GM12878 (cell line): ENCODE data around the gene ZNF827. TPM values are rescaled to one million over a fixed set of nuclear protein-coding genes. Genes with fewer than 3 reads are reported as not detected.

Source experiments
- ATAC-seq: fragments of 200-7000 bp; cut with Tn5 transposase; 3 replicates; pipeline ENCODE4 v1.9.1; 2020; ENCODE audit warnings: mild to moderate bottlenecking, moderate library complexity
- BruUV-seq: library from RNA; stranded (reverse); fragments of 400-500 nt; replicated peaks from 2 replicates; lab custom pipeline; 2021; lab: Mats Ljungman, UMichigan
- CTCF ChIA-PET: fragments of 300-600 bp; sonication (Branson Sonifier 250); formaldehyde crosslinking; extraction: SDS; loops from one replicate; lab custom pipeline; 2021; ENCODE audit warnings: inconsistent platforms; lab: Yijun Ruan, JAX
- POLR2A ChIA-PET: fragments of 350-600 bp; formaldehyde crosslinking; extraction: SDS; loops from one replicate; lab custom pipeline; 2021; ENCODE audit warnings: inconsistent platforms; lab: Charles Lee
- RAD21 ChIA-PET: fragments of 300-600 bp; sonication (Branson Sonifier 250); formaldehyde crosslinking; loops from one replicate; lab custom pipeline; 2023; ENCODE audit warnings: antibody characterized with exemption; ENCODE audit not compliant: unreplicated experiment; lab: Charles Lee
- SMC1A ChIA-PET: fragments of 300-600 bp; sonication (Branson Sonifier 250); formaldehyde crosslinking; loops from one replicate; lab custom pipeline; 2023; ENCODE audit not compliant: unreplicated experiment, uncharacterized antibody; lab: Charles Lee
- DNase-seq: peaks from one replicate; pipeline ENCODE4 v3.0.0-alpha.2; 2011; ENCODE audit warnings: low read depth, low spot score
- FAIRE-seq: peaks from 3 replicates; lab custom pipeline; 2011; peaks lifted over from hg19 to GRCh38; lab: Jason Lieb, UNC
- H2AFZ ChIP-seq: 2 replicates; pipeline ENCODE4 v1.6.0; 2011; ENCODE audit warnings: low read depth, low read length, control low read depth; ENCODE audit not compliant: control insufficient read depth
- H3K27ac ChIP-seq: 2 replicates; pipeline ENCODE4 v1.5.1; 2011; ENCODE audit warnings: control low read depth; ENCODE audit not compliant: control insufficient read depth, insufficient read depth
- H3K27me3 ChIP-seq, 2 experiments: replicated peaks in 1 of 2; 2 replicates each; pipeline versions ENCODE4 v1.6.0 to v1.6.1; 2011; ENCODE audit warnings: low read length in 1 of 2; ENCODE audit not compliant: control insufficient read depth in 2 of 2, insufficient read depth in 2 of 2
- H3K36me3 ChIP-seq, 2 experiments: 2 replicates each; pipeline ENCODE4 v1.5.1; 2011; ENCODE audit warnings: low read length in 1 of 2; ENCODE audit not compliant: control insufficient read depth in 2 of 2, insufficient read depth in 2 of 2
- H3K4me1 ChIP-seq: 2 replicates; pipeline ENCODE4 v1.6.1; 2011; ENCODE audit warnings: mild to moderate bottlenecking, low read length, moderate library complexity, mixed read lengths; ENCODE audit not compliant: control insufficient read depth, insufficient read depth
- H3K4me2 ChIP-seq: 2 replicates; pipeline ENCODE4 v1.6.0; 2011; ENCODE audit warnings: control low read depth; ENCODE audit not compliant: control insufficient read depth, insufficient read depth
- H3K4me3 ChIP-seq: fragments of 200-600 bp; sonication (generic); 2 replicates; pipeline ENCODE4 v1.5.1; 2016
- H3K79me2 ChIP-seq: 2 replicates; pipeline ENCODE4 v1.6.0; 2011; ENCODE audit warnings: low read length; ENCODE audit not compliant: control insufficient read depth, insufficient read depth
- H3K9ac ChIP-seq: 2 replicates; pipeline ENCODE4 v1.8.0; 2011; ENCODE audit warnings: low read length, control low read depth, mixed read lengths; ENCODE audit not compliant: control insufficient read depth, insufficient read depth
- H3K9me3 ChIP-seq: replicated peaks from 3 replicates; pipeline ENCODE4 v1.5.1; 2011; ENCODE audit warnings: mild to moderate bottlenecking, low read length; ENCODE audit not compliant: control insufficient read depth, insufficient read depth
- H4K20me1 ChIP-seq: 2 replicates; pipeline ENCODE4 v1.6.0; 2011; ENCODE audit not compliant: control insufficient read depth, insufficient read depth
- CHD4 ChIP-seq: fragments of 200-600 bp; sonication (generic); IDR thresholded peaks from 2 replicates; pipeline ENCODE4 v1.6.1; 2016; ENCODE audit warnings: mild to moderate bottlenecking
- CTCF ChIP-seq, 3 experiments: IDR thresholded peaks in 2 of 3; conservative IDR thresholded peaks in 1 of 3; 2 replicates each; pipeline ENCODE4 v1.5.1; 2011; ENCODE audit warnings: low read depth in 3 of 3, low read length in 3 of 3, mild to moderate bottlenecking in 3 of 3, control low read depth in 2 of 3, moderate library complexity in 2 of 3, inconsistent platforms in 1 of 3, mixed read lengths in 1 of 3; ENCODE audit not compliant: control insufficient read depth in 2 of 3, insufficient read depth in 1 of 3; ENCODE audit errors: extremely low read depth in 1 of 3
- NR2C1 ChIP-seq: fragments of 450-650 bp; IDR thresholded peaks from 2 replicates; pipeline ENCODE4 v1.6.1; 2017; ENCODE audit warnings: antibody characterized with exemption, mild to moderate bottlenecking, moderate library complexity
- RAD21 ChIP-seq: IDR thresholded peaks from 2 replicates; pipeline ENCODE4 v1.6.1; 2011; ENCODE audit warnings: mild to moderate bottlenecking, low read depth, low read length, moderate library complexity; ENCODE audit not compliant: insufficient read depth
- RCOR1 ChIP-seq: conservative IDR thresholded peaks from 2 replicates; pipeline ENCODE4 v1.6.1; 2012; ENCODE audit warnings: low read depth, low read length, improper control_type of control experiment
- SMC3 ChIP-seq: IDR thresholded peaks from 2 replicates; pipeline ENCODE4 v1.6.1; 2011; ENCODE audit warnings: low read length, improper control_type of control experiment, borderline replicate concordance
- YY1 ChIP-seq: IDR thresholded peaks from 2 replicates; pipeline ENCODE4 v1.6.1; 2011; ENCODE audit warnings: low read depth, mild to moderate bottlenecking, low read length
- ZBED1 ChIP-seq: IDR thresholded peaks from 2 replicates; pipeline ENCODE4 v1.6.1; 2016; ENCODE audit warnings: borderline replicate concordance
- WGBS: methylation state at CpG from one replicate; pipeline ENCODE4 v1.1.6; 2016; ENCODE audit warnings: low lambda C conversion rate; ENCODE audit not compliant: insufficient replicate concordance, insufficient coverage; ENCODE audit errors: missing lambda C conversion rate; 5-methylcytosine and 5-hydroxymethylcytosine counted together
- in situ Hi-C: fragments of 300-500 bp; cut with MboI; formaldehyde crosslinking; loops from 9 replicates; pipeline ENCODE4 v1.14.3; 2018; ENCODE audit warnings: mixed read lengths
- intact Hi-C: fragments of 100-400 bp; cut with micrococcal nuclease; formaldehyde crosslinking; loops from one replicate; pipeline ENCODE4 v1.14.2; 2022; ENCODE audit not compliant: unreplicated experiment
- polyA plus RNA-seq, 11 experiments: library from polyadenylated mRNA; depleted of rRNA in 4 of 11; unstranded in 6 of 11; stranded (reverse) in 5 of 11; fragments of >200 nt; fragmentation: Nextera tagmentation in 4 of 11; fragmentation: Illumina TruSeq in 1 of 11; extraction: Ambion mirVana in 4 of 11; extraction: Trizol in 1 of 11; gene quantifications; 1 replicate in 1 of 11; 2 replicates in 10 of 11; pipeline versions ENCODE4 v1.2.1 to v1.2.3, GENCODE V29; 2011 to 2016; ENCODE audit warnings: inconsistent platforms in 2 of 11, missing spikeins in 2 of 11, low read depth in 1 of 11
- total RNA-seq, 4 experiments: library from RNA; depleted of rRNA in 3 of 4; stranded (reverse); fragments of >200 nt in 3 of 4; fragmentation: Illumina TruSeq in 1 of 4; extraction: Trizol in 1 of 4; gene quantifications; 2 replicates each; pipeline versions ENCODE4 v1.2.1 to v1.2.3, GENCODE V29; 2013 to 2021

ZNF827 gene
- total and polyA plus RNA-seq, 10 of the 15 experiments (the other 5 are each of a cell fraction or from before 2014, with no cell fraction given) = 3.8 to 31.5 (median 13.6) TPM

- no peak overlapping the region for H3K9ac ChIP-seq
- H3K4me2 ChIP-seq = no peak overlapping the region
- no peak overlapping the region for H3K4me3 ChIP-seq
- H3K79me2 ChIP-seq = no peaks in the 10 kb centered on the region
- no peak for TF ChIP-seq RCOR1
- TF ChIP-seq RAD21 = peak; percentile 75
- peak; percentile 67 to 78 (median 78) for TF ChIP-seq CTCF (IDR thresholded peaks at IDR 0.05 in 2 of 3, conservative IDR thresholded peaks at IDR 0.05 in 1 of 3; ENCODE audit: control insufficient read depth in 2 of 3, extremely low read depth in 1 of 3, insufficient read depth in 1 of 3, low read depth in 3 of 3, low read length in 3 of 3)
- no peak for TF ChIP-seq NR2C1
- no peak for TF ChIP-seq CHD4
- peak; percentile 63; the same call in 1 of the 2 replicates for TF ChIP-seq SMC3
- TF ChIP-seq YY1 = peak; percentile 57; the same call in 1 of the 2 replicates
- no peak for TF ChIP-seq ZBED1
- in situ Hi-C loops (loop anchor here (25.0 kb wide), 1 partner anchor 956 kb away; no protein-coding TSS in a partner anchor), intact Hi-C loops (loop anchor here (2.0 to 5.0 kb wide), 3 partner anchors 141 to 960 kb away; partner anchors contain the start of gene LSM6)
- H3K9me3 ChIP-seq = no peaks in the 10 kb centered on the region; the same call in 2 of the 3 replicates
- no peak overlapping the region for H2AFZ ChIP-seq
- POLR2A ChIA-PET = no interaction called here
- no peak overlapping the region for H3K27ac ChIP-seq
- FAIRE-seq (peak; percentile 89), ATAC-seq (peak; percentile 86), DNase-seq (no peak)
- SMC1A ChIA-PET = interaction anchor here (0.8 to 2.4 kb wide), 9 partner anchors 11 to 966 kb away, joined by 3 to 8 read pairs (median 3); no protein-coding TSS in a partner anchor
- WGBS = 44% methylated on average over 3 of the region's 3 CpGs
- CTCF ChIA-PET = interaction anchor here (0.6 to 1.9 kb wide), 10 partner anchors 10 to 286 kb away, joined by 3 to 13 read pairs (median 4); no protein-coding TSS in a partner anchor
- RAD21 ChIA-PET = no interaction called here
- no peaks in the 10 kb centered on the region for H3K27me3 ChIP-seq
- no peaks in the 10 kb centered on the region for H4K20me1 ChIP-seq
- BruUV-seq = no TSS peak
- H3K4me1 ChIP-seq = no peaks in the 10 kb centered on the region
- no peaks in the 10 kb centered on the region for H3K36me3 ChIP-seq
Measured at GRCh38 chr4:145956288-145956890, 17.8 kb upstream of the ZNF827 start.
